Right atrium auricular region (tissue), 2 donors: Measurements from ENCODE around the gene LRP11. TPM values are rescaled to one million over a fixed set of nuclear protein-coding genes. Genes with fewer than 3 reads are reported as not detected.
"Not testable (repeated sequence)": the region's sequence is repeated elsewhere in the genome, so short reads cannot be mapped to it uniquely, and the experiment has no call there.

ENCODE experiments used
- DNase-seq: peaks from one replicate; pipeline ENCODE4 v3.0.0-alpha.2; 2019; ENCODE audit warnings: low spot score
- H3K27ac ChIP-seq, 2 donors: fragments of 200-600 bp; sonication (generic); 1 replicate in 1 of 2; 2 replicates in 1 of 2; pipeline ENCODE4 v1.5.1; 2016 to 2019
- H3K27me3 ChIP-seq, 2 donors: fragments of 200-600 bp; sonication (generic); one replicate each; pipeline versions ENCODE4 v1.5.1 to v1.6.0; 2017 to 2019
- H3K36me3 ChIP-seq: fragments of 200-600 bp; sonication (generic); one replicate; pipeline ENCODE4 v1.5.1; 2016
- H3K4me1 ChIP-seq, 2 donors: fragments of 200-600 bp; sonication (generic); one replicate each; pipeline versions ENCODE4 v1.5.1 to v1.6.0; 2017 to 2019
- H3K4me3 ChIP-seq, 2 donors: fragments of 200-600 bp; sonication (generic); 1 replicate in 1 of 2; 2 replicates in 1 of 2; pipeline ENCODE4 v1.5.1; 2017 to 2019; ENCODE audit warnings: mild to moderate bottlenecking in 1 of 2, moderate library complexity in 1 of 2
- H3K9me3 ChIP-seq, 2 donors: fragments of 200-600 bp; sonication (generic); one replicate each; pipeline ENCODE4 v1.5.1; 2019
- CTCF ChIP-seq, 2 donors: fragments of 200-600 bp; sonication (generic); IDR thresholded peaks; one replicate each; pipeline ENCODE4 v1.5.1; 2019; ENCODE audit warnings: antibody characterized with exemption in 2 of 2
- total RNA-seq, 2 donors: library from RNA; depleted of rRNA; stranded (reverse); fragments of >200 nt; gene quantifications; one replicate each; pipeline ENCODE4 v1.1.0, GENCODE V29; 2016

Gene LRP11
- total RNA-seq, 2 donors from 2014 or later = 17.0 to 25.7 TPM

- TF ChIP-seq CTCF (IDR thresholded peaks at IDR 0.05) = no peak
- Histone ChIP-seq H3K27me3 (no peaks in the 10 kb centered on the region), H3K36me3 (no peaks in the 10 kb centered on the region), H3K9me3 (no peaks in the 10 kb centered on the region), H3K4me1 (peaks cover 0 to 1% of the 10 kb centered on the region in 2 donors), H3K4me3 (no peak overlapping the region), H3K27ac (no peak overlapping the region)
- no peak for DNase-seq
Measured at GRCh38 chr6:149857541-149857940, 6.6 kb downstream of the LRP11 start.

- no peaks in the 10 kb centered on the region for H3K27me3 ChIP-seq
- H3K4me3 ChIP-seq = no peak overlapping the region
- TF ChIP-seq CTCF (IDR thresholded peaks at IDR 0.05) = no peak
- no peaks in the 10 kb centered on the region for H3K9me3 ChIP-seq
- no peak overlapping the region for H3K27ac ChIP-seq
- peaks cover 0 to 8% of the 10 kb centered on the region in 2 donors for H3K4me1 ChIP-seq
- H3K36me3 ChIP-seq = no peaks in the 10 kb centered on the region
- DNase-seq = no peak
Measured at GRCh38 chr6:149856256-149856994, 7.7 kb downstream of the LRP11 start.

GRCh38 chr6:149855741-149856140, 8.4 kb downstream of the LRP11 start:
- no peak overlapping the region for H3K4me3 ChIP-seq
- H3K36me3 ChIP-seq = no peaks in the 10 kb centered on the region
- no peaks in the 10 kb centered on the region for H3K9me3 ChIP-seq
- H3K4me1 ChIP-seq = peaks cover 0 to 8% of the 10 kb centered on the region in 2 donors
- TF ChIP-seq CTCF (IDR thresholded peaks at IDR 0.05) = no peak
- no peak overlapping the region for H3K27ac ChIP-seq
- no peak for DNase-seq
- no peaks in the 10 kb centered on the region for H3K27me3 ChIP-seq

GRCh38 chr6:149855040-149855654, 9.0 kb downstream of the LRP11 start:
- peaks cover 0 to 8% of the 10 kb centered on the region in 2 donors for H3K4me1 ChIP-seq
- peak overlapping the region in 1 of 2 donors; percentile 1 for H3K27ac ChIP-seq
- TF ChIP-seq CTCF (IDR thresholded peaks at IDR 0.05) = no peak
- H3K4me3 ChIP-seq = no peak overlapping the region
- no peaks in the 10 kb centered on the region for H3K9me3 ChIP-seq
- no peaks in the 10 kb centered on the region for H3K27me3 ChIP-seq
- no peak for DNase-seq
- no peaks in the 10 kb centered on the region for H3K36me3 ChIP-seq

- H3K36me3 ChIP-seq = no peaks in the 10 kb centered on the region
- no peak for DNase-seq
- H3K27me3 ChIP-seq = no peaks in the 10 kb centered on the region
- no peak for TF ChIP-seq CTCF (IDR thresholded peaks at IDR 0.05)
- H3K27ac ChIP-seq = no peak overlapping the region
- no peaks in the 10 kb centered on the region for H3K9me3 ChIP-seq
- H3K4me3 ChIP-seq = no peak overlapping the region
- peaks cover 0 to 8% of the 10 kb centered on the region in 2 donors for H3K4me1 ChIP-seq
Measured at GRCh38 chr6:149854532-149854931, 9.6 kb downstream of the LRP11 start.

GRCh38 chr6:149854017-149854416, 10.1 kb downstream of the LRP11 start:
- not testable (repeated sequence) for H3K27ac ChIP-seq, H3K9me3 ChIP-seq, H3K27me3 ChIP-seq, H3K4me3 ChIP-seq, H3K36me3 ChIP-seq, H3K4me1 ChIP-seq, DNase-seq
